Neural crest cell (in vitro differentiated cells): Measurements from ENCODE around the gene SNX6. TPM values are rescaled to one million over a fixed set of nuclear protein-coding genes. Genes with fewer than 3 reads are reported as not detected.

ENCODE experiments used
- DNase-seq: peaks from one replicate; pipeline ENCODE4 v3.0.0; 2021; ENCODE audit warnings: low read depth, mixed read lengths, low spot score
- H3K27ac Mint-ChIP-seq: one replicate; pipeline ENCODE4 v1.8.0; 2021; ENCODE audit warnings: mild to moderate bottlenecking, mixed read lengths; ENCODE audit not compliant: unreplicated experiment
- H3K27me3 Mint-ChIP-seq: 2 replicates; pipeline ENCODE4 v1.8.0; 2021; ENCODE audit warnings: low read depth, mild to moderate bottlenecking, mixed read lengths
- H3K36me3 Mint-ChIP-seq: 2 replicates; pipeline ENCODE4 v1.8.0; 2021; ENCODE audit warnings: low read depth, mild to moderate bottlenecking, mixed read lengths
- H3K4me1 Mint-ChIP-seq: 2 replicates; pipeline ENCODE4 v1.8.0; 2021; ENCODE audit warnings: mixed read lengths
- H3K4me3 Mint-ChIP-seq: one replicate; pipeline ENCODE4 v1.8.0; 2021; ENCODE audit warnings: mild to moderate bottlenecking, mixed read lengths
- H3K9me3 Mint-ChIP-seq: 2 replicates; pipeline ENCODE4 v1.8.0; 2021; ENCODE audit warnings: mixed read lengths
- CTCF ChIP-seq: fragments of 200-600 bp; sonication (generic); conservative IDR thresholded peaks from 2 replicates; pipeline ENCODE4 v1.5.0; 2021; ENCODE audit warnings: antibody characterized with exemption, mild to moderate bottlenecking
- total RNA-seq: library from RNA; stranded (reverse); gene quantifications from 2 replicates; pipeline ENCODE4 v1.2.1, GENCODE V29; 2021

Gene SNX6
- total RNA-seq, 1 donor from 2014 or later, result 71.1 TPM

DNA sequence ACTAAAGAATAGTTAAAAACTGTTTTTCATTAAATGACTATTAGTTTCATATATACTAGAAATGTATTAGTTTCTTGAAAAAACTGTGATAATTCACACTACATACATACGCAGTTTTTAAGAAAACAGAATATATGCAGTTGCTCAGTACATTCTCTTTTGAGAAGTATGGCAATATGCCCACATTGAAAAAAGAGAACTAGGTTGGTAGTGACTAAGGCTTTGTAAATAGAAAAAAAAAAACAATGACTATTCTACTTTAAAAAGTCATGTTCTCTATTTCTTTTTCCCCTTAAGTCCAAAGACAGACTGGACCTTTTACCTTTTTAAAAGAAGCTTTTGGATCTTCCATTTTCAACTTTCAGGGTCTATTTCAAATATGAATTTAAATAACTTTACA is 25.0 kb downstream of the SNX6 start:
- TF ChIP-seq CTCF, result no peak
- H3K27me3 Mint-ChIP-seq, result no peaks in the 10 kb centered on the region
- H3K36me3 Mint-ChIP-seq, result peaks cover 5% of the 10 kb centered on the region

GRCh38 chr14:34596891-34597290 is 33.1 kb downstream of the SNX6 start:
- H3K9me3 Mint-ChIP-seq, result no peaks in the 10 kb centered on the region
- DNase-seq, result no peak
- no peaks in the 10 kb centered on the region for H3K4me1 Mint-ChIP-seq
- peaks cover 10% of the 10 kb centered on the region for H3K36me3 Mint-ChIP-seq
- no peaks in the 10 kb centered on the region for H3K27me3 Mint-ChIP-seq
- no peak for TF ChIP-seq CTCF
- H3K4me3 Mint-ChIP-seq, result no peak overlapping the region
- H3K27ac Mint-ChIP-seq, result no peak overlapping the region

More for the DNA sequence above, 25.0 kb downstream of the SNX6 start:
- no peak overlapping the region for H3K27ac Mint-ChIP-seq
- H3K4me1 Mint-ChIP-seq, result no peaks in the 10 kb centered on the region
- no peaks in the 10 kb centered on the region for H3K9me3 Mint-ChIP-seq
- no peak overlapping the region for H3K4me3 Mint-ChIP-seq
- no peak for DNase-seq

DNA sequence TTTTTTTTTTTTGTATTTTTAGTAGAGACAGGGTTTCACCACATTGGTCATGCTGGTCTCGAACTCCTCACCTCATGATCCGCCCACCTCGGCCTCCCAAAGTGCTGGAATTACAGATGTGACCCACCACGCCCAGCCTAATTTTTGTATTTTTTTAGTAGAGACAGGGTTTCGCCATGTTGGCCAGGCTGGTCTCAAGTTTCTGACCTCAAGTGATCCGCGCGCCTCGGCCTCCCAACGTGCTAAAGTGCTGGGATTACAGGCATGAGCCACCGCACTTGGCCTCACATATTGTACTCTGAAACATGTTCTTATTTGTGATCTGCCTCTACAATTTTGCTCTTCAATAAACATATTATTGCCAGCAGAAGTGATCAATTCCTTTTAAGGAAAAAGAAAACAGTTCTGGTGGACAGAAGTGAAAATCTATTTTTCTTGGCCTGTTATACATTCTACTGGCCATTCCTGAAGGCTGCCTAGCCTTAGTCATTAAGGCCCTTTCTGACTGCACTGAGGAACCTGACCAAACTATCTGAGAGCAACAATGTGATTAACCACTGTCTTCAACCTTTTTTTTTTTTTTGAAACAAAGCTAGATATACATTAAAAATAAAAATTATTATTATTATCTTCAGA is 36.1 kb downstream of the SNX6 start:
- Mint-ChIP-seq H3K4me1 (no peaks in the 10 kb centered on the region), H3K27me3 (no peaks in the 10 kb centered on the region), H3K4me3 (no peak overlapping the region), H3K36me3 (peaks cover 20% of the 10 kb centered on the region), H3K27ac (no peak overlapping the region), H3K9me3 (no peaks in the 10 kb centered on the region)
- DNase-seq, result no peak
- TF ChIP-seq CTCF, result no peak

DNA sequence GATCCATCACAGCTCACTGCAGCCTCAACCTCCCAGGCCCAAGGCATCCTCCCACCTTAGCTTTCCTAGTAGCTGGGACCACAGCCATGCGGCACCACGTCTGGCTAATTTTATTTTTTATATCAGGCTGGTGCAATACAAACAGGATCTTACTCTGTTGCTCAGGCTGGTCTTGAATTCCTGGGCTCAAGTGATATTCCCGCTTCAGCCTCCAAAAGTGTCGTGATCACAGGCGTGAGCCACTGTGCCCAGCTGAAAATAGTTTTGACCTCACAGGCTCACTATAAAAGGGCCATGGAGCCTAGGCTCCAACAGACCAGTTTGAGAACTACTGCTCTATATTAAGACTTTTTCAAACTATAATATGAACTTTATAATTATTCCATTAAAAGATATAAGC is 37.3 kb downstream of the SNX6 start:
- no peaks in the 10 kb centered on the region for H3K4me1 Mint-ChIP-seq
- TF ChIP-seq CTCF, result no peak
- H3K36me3 Mint-ChIP-seq, result peaks cover 23% of the 10 kb centered on the region
- H3K27me3 Mint-ChIP-seq, result no peaks in the 10 kb centered on the region
- H3K4me3 Mint-ChIP-seq, result no peak overlapping the region
- no peak for DNase-seq
- no peaks in the 10 kb centered on the region for H3K9me3 Mint-ChIP-seq
- no peak overlapping the region for H3K27ac Mint-ChIP-seq

DNA sequence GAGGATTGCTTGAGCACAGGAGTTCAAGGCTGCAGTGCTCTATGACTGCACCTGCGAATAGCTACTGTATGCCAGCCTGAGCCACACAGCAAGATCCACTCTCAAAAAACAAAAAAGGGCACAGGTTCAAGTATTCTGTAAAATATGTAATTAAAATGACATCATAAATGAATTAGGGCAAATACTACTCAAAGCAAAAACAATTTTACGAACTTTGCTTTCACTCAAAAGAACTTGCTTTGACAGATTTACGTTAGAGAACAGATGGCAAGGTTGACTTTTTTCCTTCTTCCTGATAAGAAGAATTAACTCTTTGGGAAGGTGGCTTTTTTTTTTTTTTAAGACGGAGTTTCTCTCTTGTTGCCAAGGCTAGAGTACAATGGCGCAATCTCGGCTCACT is 46.4 kb downstream of the SNX6 start:
- Mint-ChIP-seq H3K27me3 (no peaks in the 10 kb centered on the region), H3K9me3 (no peaks in the 10 kb centered on the region), H3K27ac (no peak overlapping the region), H3K4me1 (no peaks in the 10 kb centered on the region), H3K4me3 (no peak overlapping the region), H3K36me3 (peaks cover 7% of the 10 kb centered on the region)
- no peak for TF ChIP-seq CTCF
- no peak for DNase-seq
